ENCODE results near the gene TSPAN9. TPM values are rescaled to one million over a fixed set of nuclear protein-coding genes. Genes with fewer than 3 reads are reported as not detected.

TSPAN9 gene
- total RNA-seq, 1 donor: 13.0 TPM

DNA sequence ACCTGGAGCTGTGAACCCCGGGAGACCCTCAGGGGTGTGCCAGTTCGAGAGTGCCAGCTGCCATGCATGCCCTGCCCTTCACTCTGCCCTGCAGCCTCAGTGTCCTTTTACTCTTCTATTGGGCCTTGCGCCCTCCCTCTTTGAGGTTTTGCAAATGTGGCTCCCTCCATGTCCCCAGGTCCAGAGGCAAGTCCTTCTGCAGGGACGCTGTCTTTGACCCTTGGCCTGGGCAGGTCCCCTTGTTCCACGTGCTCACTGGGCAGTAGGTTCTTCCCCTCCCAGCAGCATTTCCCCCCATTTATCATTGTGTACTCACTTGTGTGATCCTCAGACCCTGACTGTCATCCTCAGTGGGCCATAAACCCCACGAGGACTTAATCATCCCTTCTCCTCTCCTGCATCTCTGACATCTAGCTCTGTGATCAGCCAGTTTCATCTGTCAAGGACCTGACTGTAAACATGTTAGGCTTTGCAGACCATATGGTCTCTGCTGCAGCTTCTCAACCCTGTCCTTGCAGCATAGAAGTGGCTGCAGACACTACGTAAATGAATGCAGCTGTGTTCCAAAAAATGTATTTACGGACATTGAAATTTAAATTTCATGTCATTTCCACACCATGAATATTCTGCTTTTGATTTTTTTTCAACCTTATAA is 36.6 kb downstream of the TSPAN9 start:
- no peak overlapping the region for H3K4me2 ChIP-seq (ENCODE audit: insufficient read depth, low read length)
- no peak overlapping the region for H3K4me3 ChIP-seq (ENCODE audit: insufficient read depth, low read length)
- no peaks in the 10 kb centered on the region for H3K79me2 ChIP-seq (ENCODE audit: insufficient read depth, low read length)
- no peaks in the 10 kb centered on the region for H3K36me3 ChIP-seq (ENCODE audit: insufficient read depth, low read length)
- no peak for DNase-seq (ENCODE audit: insufficient read length, low spot score, missing footprints)
- peaks cover 14% of the 10 kb centered on the region for H3K4me1 ChIP-seq (ENCODE audit: insufficient read depth, low read length)
- no peak overlapping the region for H3K27ac ChIP-seq (ENCODE audit: low read depth, low read length)
- no peaks in the 10 kb centered on the region for H3K9me3 ChIP-seq (ENCODE audit: low read depth, low read length)
- no peaks in the 10 kb centered on the region for H3K27me3 ChIP-seq (ENCODE audit: insufficient read depth, low read length)
- H2AFZ ChIP-seq (ENCODE audit: low read length): no peak overlapping the region
- H4K20me1 ChIP-seq (ENCODE audit: insufficient read depth, low read length): peaks cover 6% of the 10 kb centered on the region
- TF ChIP-seq, protein P1, sequence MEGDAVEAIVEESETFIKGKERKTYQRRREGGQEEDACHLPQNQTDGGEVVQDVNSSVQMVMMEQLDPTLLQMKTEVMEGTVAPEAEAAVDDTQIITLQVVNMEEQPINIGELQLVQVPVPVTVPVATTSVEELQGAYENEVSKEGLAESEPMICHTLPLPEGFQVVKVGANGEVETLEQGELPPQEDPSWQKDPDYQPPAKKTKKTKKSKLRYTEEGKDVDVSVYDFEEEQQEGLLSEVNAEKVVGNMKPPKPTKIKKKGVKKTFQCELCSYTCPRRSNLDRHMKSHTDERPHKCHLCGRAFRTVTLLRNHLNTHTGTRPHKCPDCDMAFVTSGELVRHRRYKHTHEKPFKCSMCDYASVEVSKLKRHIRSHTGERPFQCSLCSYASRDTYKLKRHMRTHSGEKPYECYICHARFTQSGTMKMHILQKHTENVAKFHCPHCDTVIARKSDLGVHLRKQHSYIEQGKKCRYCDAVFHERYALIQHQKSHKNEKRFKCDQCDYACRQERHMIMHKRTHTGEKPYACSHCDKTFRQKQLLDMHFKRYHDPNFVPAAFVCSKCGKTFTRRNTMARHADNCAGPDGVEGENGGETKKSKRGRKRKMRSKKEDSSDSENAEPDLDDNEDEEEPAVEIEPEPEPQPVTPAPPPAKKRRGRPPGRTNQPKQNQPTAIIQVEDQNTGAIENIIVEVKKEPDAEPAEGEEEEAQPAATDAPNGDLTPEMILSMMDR (IDR thresholded peaks at IDR 0.05; ENCODE audit: extremely low read depth, low read depth, low read length): no peak

DNA sequence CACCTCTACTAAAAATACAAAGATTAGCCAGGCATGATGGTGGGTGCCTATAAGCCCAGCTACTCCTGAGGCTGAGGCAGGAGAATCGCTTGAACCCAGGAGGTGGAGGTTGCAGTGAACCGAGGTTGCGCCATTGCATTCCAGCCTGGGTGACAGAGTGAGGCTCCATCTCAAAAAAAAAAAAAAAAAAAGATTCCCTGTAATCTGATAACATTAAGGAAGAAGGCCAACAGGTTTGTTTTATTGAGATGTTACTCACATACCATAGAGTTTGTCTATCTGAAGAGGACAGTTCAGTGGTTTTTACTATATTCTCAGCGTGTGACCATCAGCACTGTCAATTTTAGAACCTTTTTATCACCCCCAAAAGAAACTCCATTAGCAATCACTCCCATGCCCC is 37.5 kb downstream of the TSPAN9 start:
- H4K20me1 ChIP-seq (ENCODE audit: insufficient read depth, low read length): peaks cover 9% of the 10 kb centered on the region
- no peak overlapping the region for H3K4me3 ChIP-seq (ENCODE audit: insufficient read depth, low read length)
- H3K9me3 ChIP-seq (ENCODE audit: low read depth, low read length): no peaks in the 10 kb centered on the region
- H3K27ac ChIP-seq (ENCODE audit: low read depth, low read length): no peak overlapping the region
- DNase-seq (ENCODE audit: insufficient read length, low spot score, missing footprints): no peak
- TF ChIP-seq, protein P1 (IDR thresholded peaks at IDR 0.05; ENCODE audit: extremely low read depth, low read depth, low read length): no peak
- no peaks in the 10 kb centered on the region for H3K79me2 ChIP-seq (ENCODE audit: insufficient read depth, low read length)
- H2AFZ ChIP-seq (ENCODE audit: low read length): no peak overlapping the region
- H3K4me2 ChIP-seq (ENCODE audit: insufficient read depth, low read length): no peak overlapping the region
- H3K27me3 ChIP-seq (ENCODE audit: insufficient read depth, low read length): peaks cover 4% of the 10 kb centered on the region
- H3K4me1 ChIP-seq (ENCODE audit: insufficient read depth, low read length): peaks cover 20% of the 10 kb centered on the region
- no peaks in the 10 kb centered on the region for H3K36me3 ChIP-seq (ENCODE audit: insufficient read depth, low read length)

DNA sequence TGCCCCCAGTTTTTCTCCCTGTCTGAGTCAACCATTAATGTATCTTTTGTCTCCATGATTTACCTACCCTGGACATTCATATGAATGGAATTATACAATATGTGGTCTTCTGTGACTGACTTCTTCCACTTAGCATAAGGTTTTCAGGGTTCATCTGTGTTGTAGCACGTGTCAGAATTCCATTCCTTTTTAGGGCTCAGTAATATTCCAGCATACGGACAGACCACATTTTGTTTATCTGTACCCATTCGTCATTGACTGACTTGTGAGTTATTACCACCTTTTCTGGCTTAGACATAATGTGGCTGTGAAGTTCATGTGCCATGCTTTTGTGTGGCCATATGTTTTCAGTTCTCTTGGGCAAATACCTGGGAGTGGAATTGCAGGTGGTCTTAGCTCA is 37.9 kb downstream of the TSPAN9 start:
- no peak for DNase-seq (ENCODE audit: insufficient read length, low spot score, missing footprints)
- Histone ChIP-seq H3K9me3 (ENCODE audit: low read depth, low read length) (no peaks in the 10 kb centered on the region), H3K27ac (ENCODE audit: low read depth, low read length) (no peak overlapping the region), H3K4me1 (ENCODE audit: insufficient read depth, low read length) (peaks cover 24% of the 10 kb centered on the region), H3K36me3 (ENCODE audit: insufficient read depth, low read length) (no peaks in the 10 kb centered on the region), H2AFZ (ENCODE audit: low read length) (no peak overlapping the region), H3K4me2 (ENCODE audit: insufficient read depth, low read length) (no peak overlapping the region), H3K4me3 (ENCODE audit: insufficient read depth, low read length) (no peak overlapping the region), H4K20me1 (ENCODE audit: insufficient read depth, low read length) (peaks cover 12% of the 10 kb centered on the region), H3K79me2 (ENCODE audit: insufficient read depth, low read length) (no peaks in the 10 kb centered on the region), H3K27me3 (ENCODE audit: insufficient read depth, low read length) (peaks cover 4% of the 10 kb centered on the region)
- TF ChIP-seq, protein P1 (IDR thresholded peaks at IDR 0.05; ENCODE audit: extremely low read depth, low read depth, low read length): no peak

DNA sequence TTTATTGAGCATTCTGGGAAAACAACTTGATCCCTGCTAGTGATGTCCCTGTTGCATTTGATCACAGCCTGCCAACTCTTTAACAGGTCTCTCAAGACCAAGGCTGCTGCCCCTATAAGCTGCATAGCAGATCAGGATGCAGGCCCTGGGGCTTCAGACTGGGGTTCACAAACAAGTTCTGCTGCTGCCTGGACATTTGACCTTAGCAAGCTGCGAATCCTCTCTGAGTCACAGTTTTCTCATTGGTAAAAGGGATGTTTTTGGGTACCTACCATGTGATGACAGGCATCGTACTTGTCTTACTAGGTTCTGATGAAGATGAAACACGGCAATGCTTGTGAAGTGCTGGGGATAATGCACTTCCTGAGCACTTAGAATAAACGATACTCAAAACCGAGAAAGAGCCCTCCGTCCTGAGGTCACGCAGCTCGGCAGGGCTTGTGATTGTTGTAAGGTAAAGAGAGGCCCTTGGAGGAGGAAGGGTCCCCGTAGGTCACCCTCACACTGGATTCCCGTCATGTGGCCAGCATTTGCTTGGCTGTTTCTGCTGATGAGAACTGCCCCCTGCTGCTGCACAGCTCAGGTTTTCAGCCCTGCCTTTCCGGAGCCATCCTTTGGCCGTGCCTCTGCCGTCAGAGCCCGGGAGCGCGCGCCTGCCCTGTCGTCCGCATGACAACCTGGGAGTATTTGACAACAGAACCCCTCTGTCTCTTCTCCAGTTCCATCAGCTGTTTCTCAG is 39.1 kb downstream of the TSPAN9 start:
- Histone ChIP-seq H3K4me1 (ENCODE audit: insufficient read depth, low read length) (peaks cover 26% of the 10 kb centered on the region), H4K20me1 (ENCODE audit: insufficient read depth, low read length) (peaks cover 17% of the 10 kb centered on the region), H3K9me3 (ENCODE audit: low read depth, low read length) (no peaks in the 10 kb centered on the region), H3K4me2 (ENCODE audit: insufficient read depth, low read length) (no peak overlapping the region), H3K27me3 (ENCODE audit: insufficient read depth, low read length) (peaks cover 4% of the 10 kb centered on the region), H3K27ac (ENCODE audit: low read depth, low read length) (no peak overlapping the region), H3K4me3 (ENCODE audit: insufficient read depth, low read length) (no peak overlapping the region), H3K79me2 (ENCODE audit: insufficient read depth, low read length) (no peaks in the 10 kb centered on the region), H3K36me3 (ENCODE audit: insufficient read depth, low read length) (no peaks in the 10 kb centered on the region), H2AFZ (ENCODE audit: low read length) (no peak overlapping the region)
- TF ChIP-seq, protein P1 (IDR thresholded peaks at IDR 0.05; ENCODE audit: extremely low read depth, low read depth, low read length): no peak
- no peak for DNase-seq (ENCODE audit: insufficient read length, low spot score, missing footprints)

Measured in osteoblast (primary cell).